CD4-positive, alpha-beta T cell (primary cell): ENCODE data around the gene CPB2. TPM values are rescaled to one million over a fixed set of nuclear protein-coding genes. Genes with fewer than 3 reads are reported as not detected.
A peak's percentile ranks its signal among the peaks of the same experiment; 100 is the strongest.

Source experiments
- ATAC-seq: fragments of 200-7000 bp; cut with Tn5 transposase; one replicate; pipeline ENCODE4 v1.10.0; 2022; ENCODE audit warnings: mild to moderate bottlenecking; ENCODE audit not compliant: poor library complexity
- CTCF ChIA-PET: fragments of 350-600 bp; sonication (Branson Sonifier 250); formaldehyde crosslinking; loops from one replicate; lab custom pipeline; 2021; ENCODE audit warnings: antibody characterized with exemption, inconsistent platforms; lab: Charles Lee
- POLR2A ChIA-PET: fragments of 350-600 bp; sonication (Branson Sonifier 250); formaldehyde crosslinking; loops from one replicate; lab custom pipeline; 2021; ENCODE audit warnings: antibody characterized with exemption, inconsistent platforms; lab: Charles Lee
- DNase-seq, 14 experiments: peaks; one replicate each; pipeline ENCODE4 v3.0.0-alpha.2; 2013 to 2020; ENCODE audit warnings: mixed read lengths in 2 of 14
- H3K27ac ChIP-seq, 2 donors: one replicate each; pipeline versions ENCODE4 v1.5.1 to v1.7.0; 2013; ENCODE audit warnings: low read length in 2 of 2, low read depth in 1 of 2, mild to moderate bottlenecking in 1 of 2
- H3K27me3 ChIP-seq, 2 experiments: 1 replicate in 1 of 2; 2 replicates in 1 of 2; pipeline versions ENCODE4 v1.6.1 to v1.7.0; 2013; ENCODE audit warnings: low read length in 2 of 2, control low read depth in 1 of 2, mild to moderate bottlenecking in 1 of 2, moderate library complexity in 1 of 2; ENCODE audit not compliant: insufficient read depth in 2 of 2, control insufficient read depth in 1 of 2
- H3K36me3 ChIP-seq: one replicate; pipeline ENCODE4 v1.6.1; 2013; ENCODE audit warnings: low read length, control low read depth; ENCODE audit not compliant: insufficient read depth
- H3K4me1 ChIP-seq: one replicate; pipeline ENCODE4 v1.6.1; 2013; ENCODE audit warnings: low read length, control low read depth; ENCODE audit not compliant: insufficient read depth
- H3K4me3 ChIP-seq: one replicate; pipeline ENCODE4 v1.5.1; 2013; ENCODE audit warnings: mild to moderate bottlenecking, low read length, moderate library complexity
- H3K9me3 ChIP-seq, 2 experiments: 1 replicate in 1 of 2; 2 replicates in 1 of 2; pipeline versions ENCODE4 v1.6.1 to v1.7.0; 2013; ENCODE audit warnings: low read length in 2 of 2, mild to moderate bottlenecking in 2 of 2, control low read depth in 1 of 2, moderate library complexity in 1 of 2; ENCODE audit not compliant: control insufficient read depth in 1 of 2, insufficient read depth in 1 of 2
- H3K27ac Mint-ChIP-seq: one replicate; pipeline ENCODE4 v1.8.0; 2020; ENCODE audit warnings: mixed read lengths
- H3K27me3 Mint-ChIP-seq: one replicate; pipeline ENCODE4 v1.8.0; 2021; ENCODE audit warnings: mixed read lengths
- H3K36me3 Mint-ChIP-seq: one replicate; pipeline ENCODE4 v1.8.0; 2021; ENCODE audit warnings: low read depth, mixed read lengths
- H3K4me1 Mint-ChIP-seq: one replicate; pipeline ENCODE4 v1.8.0; 2021; ENCODE audit warnings: low read depth, mixed read lengths
- H3K4me3 Mint-ChIP-seq: one replicate; pipeline ENCODE4 v1.8.0; 2020; ENCODE audit warnings: mild to moderate bottlenecking, mixed read lengths
- H3K9me3 Mint-ChIP-seq: one replicate; pipeline ENCODE4 v1.8.0; 2020; ENCODE audit warnings: mixed read lengths
- intact Hi-C, 2 experiments: fragments of 100-400 bp; cut with DNase I in 1 of 2; cut with micrococcal nuclease in 1 of 2; formaldehyde crosslinking; loops; one replicate each; pipeline versions ENCODE4 v1.15.1 to v1.9.0; 2023 to 2025; cut with DNase I, micrococcal nuclease
- total RNA-seq, 174 experiments: library from RNA in 2 of 174; stranded (reverse) in 2 of 174; gene quantifications; one replicate each; pipeline ENCODE4 v1.2.3 and lab custom pipeline; 2021 to 2026
- TF ChIP-seq, protein P1 (sequence below): fragments of 200-600 bp; IDR thresholded peaks from one replicate; pipeline ENCODE4 v1.8.0; 2022; ENCODE audit warnings: antibody characterized with exemption, mild to moderate bottlenecking

The CPB2 gene
- total RNA-seq, 2 experiments from 2014 or later: not detected

DNA sequence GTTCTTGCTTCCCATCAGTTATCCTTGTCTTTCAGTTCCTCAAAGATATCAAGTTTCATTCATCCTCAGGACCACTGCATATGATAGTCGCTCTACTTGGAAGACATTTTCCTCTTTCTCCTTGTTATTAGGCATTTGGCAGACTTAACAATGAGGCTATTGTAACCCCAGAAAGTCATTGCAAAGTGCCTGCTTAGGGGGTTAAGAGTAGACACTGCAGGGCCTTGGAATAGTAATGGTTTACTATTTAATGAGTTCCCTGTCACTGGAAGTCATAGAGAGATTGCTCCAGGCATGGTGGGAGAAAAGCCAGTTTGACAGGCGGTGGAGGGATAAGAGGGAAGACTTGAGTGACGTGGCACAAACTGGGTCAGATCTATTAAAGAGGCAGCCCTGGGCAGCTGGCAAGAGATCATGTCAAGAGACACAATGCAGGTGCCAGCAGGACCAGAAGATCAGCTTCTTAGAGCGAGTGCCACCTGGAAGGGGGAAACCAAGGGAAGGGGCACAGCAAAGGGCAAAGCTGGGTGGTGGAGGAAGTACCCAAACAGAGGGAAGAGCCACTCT lies 16.8 kb upstream of the CPB2 start:
- TF ChIP-seq, protein P1, sequence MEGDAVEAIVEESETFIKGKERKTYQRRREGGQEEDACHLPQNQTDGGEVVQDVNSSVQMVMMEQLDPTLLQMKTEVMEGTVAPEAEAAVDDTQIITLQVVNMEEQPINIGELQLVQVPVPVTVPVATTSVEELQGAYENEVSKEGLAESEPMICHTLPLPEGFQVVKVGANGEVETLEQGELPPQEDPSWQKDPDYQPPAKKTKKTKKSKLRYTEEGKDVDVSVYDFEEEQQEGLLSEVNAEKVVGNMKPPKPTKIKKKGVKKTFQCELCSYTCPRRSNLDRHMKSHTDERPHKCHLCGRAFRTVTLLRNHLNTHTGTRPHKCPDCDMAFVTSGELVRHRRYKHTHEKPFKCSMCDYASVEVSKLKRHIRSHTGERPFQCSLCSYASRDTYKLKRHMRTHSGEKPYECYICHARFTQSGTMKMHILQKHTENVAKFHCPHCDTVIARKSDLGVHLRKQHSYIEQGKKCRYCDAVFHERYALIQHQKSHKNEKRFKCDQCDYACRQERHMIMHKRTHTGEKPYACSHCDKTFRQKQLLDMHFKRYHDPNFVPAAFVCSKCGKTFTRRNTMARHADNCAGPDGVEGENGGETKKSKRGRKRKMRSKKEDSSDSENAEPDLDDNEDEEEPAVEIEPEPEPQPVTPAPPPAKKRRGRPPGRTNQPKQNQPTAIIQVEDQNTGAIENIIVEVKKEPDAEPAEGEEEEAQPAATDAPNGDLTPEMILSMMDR: no peak
- no peak overlapping the region for H3K4me3 Mint-ChIP-seq
- no peaks in the 10 kb centered on the region for H3K27me3 Mint-ChIP-seq
- peaks cover 57% of the 10 kb centered on the region for H3K4me1 Mint-ChIP-seq
- POLR2A ChIA-PET: interaction anchor here (1.0 kb wide), 1 partner anchor 70 kb away, joined by 3 read pairs; the partner anchor contains the start of gene ZC3H13
- H3K9me3 Mint-ChIP-seq: no peaks in the 10 kb centered on the region
- Histone ChIP-seq H3K4me3 (no peak overlapping the region), H3K36me3 (peaks cover 8% of the 10 kb centered on the region), H3K9me3 (no peaks in the 10 kb centered on the region), H3K27me3 (no peaks in the 10 kb centered on the region), H3K4me1 (peaks cover 23% of the 10 kb centered on the region), H3K27ac (no peak overlapping the region)
- DNase-seq (no peak), ATAC-seq (no peak)
- intact Hi-C loops: loop anchor here (5.0 to 10.0 kb wide), 2 partner anchors 64 to 277 kb away; no protein-coding TSS in a partner anchor
- peaks cover 9% of the 10 kb centered on the region for H3K36me3 Mint-ChIP-seq
- H3K27ac Mint-ChIP-seq: peak overlapping the region; percentile 27
- CTCF ChIA-PET: no interaction called here

DNA sequence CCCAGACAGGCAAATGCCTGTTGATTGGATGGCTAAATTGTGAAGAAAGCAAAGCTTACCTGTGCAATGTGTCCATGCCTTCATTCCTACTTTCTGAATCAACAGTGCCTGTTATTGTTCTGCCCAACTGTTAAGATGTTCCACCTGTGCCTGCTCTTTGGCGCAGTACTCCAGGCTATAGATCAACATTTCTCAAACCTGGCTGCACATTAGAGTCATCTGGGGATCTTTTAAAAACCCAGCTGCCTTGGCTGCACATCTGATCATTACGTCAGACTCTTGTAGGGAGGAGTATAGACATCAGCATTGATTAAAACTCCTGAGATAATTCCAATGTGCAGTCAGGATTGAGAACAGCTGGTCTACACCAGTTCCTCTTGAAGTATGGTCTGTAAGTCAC lies 16.2 kb upstream of the CPB2 start:
- no peaks in the 10 kb centered on the region for H3K9me3 ChIP-seq
- intact Hi-C loops: loop anchor here (5.0 to 10.0 kb wide), 2 partner anchors 64 to 276 kb away; no protein-coding TSS in a partner anchor
- POLR2A ChIA-PET: no interaction called here
- no peak overlapping the region for H3K27ac ChIP-seq
- H3K27me3 ChIP-seq: no peaks in the 10 kb centered on the region
- no peak for ATAC-seq
- peaks cover 17% of the 10 kb centered on the region for H3K4me1 ChIP-seq
- CTCF ChIA-PET: interaction anchor here (0.6 kb wide), 1 partner anchor 171 kb away, joined by 3 read pairs; no protein-coding TSS in a partner anchor
- Mint-ChIP-seq H3K4me1 (peaks cover 50% of the 10 kb centered on the region), H3K9me3 (no peaks in the 10 kb centered on the region), H3K4me3 (no peak overlapping the region), H3K27me3 (no peaks in the 10 kb centered on the region), H3K36me3 (peaks cover 3% of the 10 kb centered on the region), H3K27ac (no peak overlapping the region)
- DNase-seq: no peak
- H3K4me3 ChIP-seq: no peak overlapping the region
- H3K36me3 ChIP-seq: peaks cover 2% of the 10 kb centered on the region
- TF ChIP-seq, protein P1: no peak

DNA sequence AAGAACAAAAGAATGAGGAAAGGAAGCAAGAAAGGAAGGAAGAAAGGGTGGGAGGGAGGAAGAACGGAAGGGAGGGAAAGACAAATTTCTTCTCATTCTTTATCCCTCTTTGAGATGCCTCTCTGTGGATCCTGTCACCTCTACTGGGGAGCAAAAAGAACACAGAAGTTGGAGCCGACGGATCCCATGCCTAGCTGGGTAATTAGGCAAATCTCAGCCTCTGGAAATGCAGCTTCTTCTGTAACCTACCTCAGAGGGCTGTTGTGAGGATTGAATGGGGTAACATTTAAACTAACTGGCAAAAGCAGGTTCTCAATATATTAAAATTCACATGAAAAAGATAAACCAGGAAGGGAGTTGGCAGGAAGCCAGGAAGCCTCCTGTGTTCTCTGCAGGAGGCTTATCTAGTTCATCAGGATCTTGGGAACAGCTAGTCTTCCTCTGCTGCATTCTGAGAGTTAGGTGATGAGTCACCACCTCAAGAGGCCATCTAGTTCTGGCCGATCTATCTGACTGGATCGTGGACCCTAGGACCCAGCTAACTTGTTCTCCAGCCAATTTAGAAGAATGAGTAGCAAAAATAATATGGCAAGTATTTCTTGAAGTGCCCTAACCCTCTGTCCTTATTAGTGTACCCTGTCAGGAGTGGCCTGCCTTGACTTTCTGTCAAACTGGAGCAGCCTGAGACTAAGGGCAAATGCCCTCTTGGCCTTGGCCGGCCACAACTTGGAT lies 15.2 kb upstream of the CPB2 start:
- Histone ChIP-seq H3K27me3 (no peaks in the 10 kb centered on the region), H3K9me3 (no peaks in the 10 kb centered on the region), H3K36me3 (no peaks in the 10 kb centered on the region), H3K4me1 (peaks cover 13% of the 10 kb centered on the region), H3K4me3 (no peak overlapping the region), H3K27ac (no peak overlapping the region)
- H3K4me3 Mint-ChIP-seq: no peak overlapping the region
- ChIA-PET CTCF (no interaction called here), POLR2A (interaction anchor here (0.6 to 0.9 kb wide), 2 partner anchors 10 to 53 kb away, joined by 3 read pairs; no protein-coding TSS in a partner anchor)
- H3K36me3 Mint-ChIP-seq: no peaks in the 10 kb centered on the region
- H3K27me3 Mint-ChIP-seq: no peaks in the 10 kb centered on the region
- DNase-seq: peak in 1 of 14 experiments; percentile 16
- TF ChIP-seq, protein P1: no peak
- no peak for ATAC-seq
- H3K27ac Mint-ChIP-seq: no peak overlapping the region
- intact Hi-C loops: loop anchor here (5.0 to 10.0 kb wide), 2 partner anchors 63 to 275 kb away; no protein-coding TSS in a partner anchor
- peaks cover 40% of the 10 kb centered on the region for H3K4me1 Mint-ChIP-seq
- H3K9me3 Mint-ChIP-seq: no peaks in the 10 kb centered on the region
